ENCODE data around the gene BTBD9.

- TF ChIP-seq CTCF (IDR thresholded peaks at IDR 0.05) = no peak
- TF ChIP-seq POLR2A (IDR thresholded peaks at IDR 0.05) = no peak
Observed at GRCh38 chr6:38502423-38502822, 137.3 kb downstream of the BTBD9 start.
